HG02852 (cell line): Measurements from ENCODE around the gene SEBOX.
A peak's percentile ranks its signal among the peaks of the same experiment; 100 is the strongest.
"Not testable (repeated sequence)": the region's sequence is repeated elsewhere in the genome, so short reads cannot be mapped to it uniquely, and the experiment has no call there.

Experiments
- ATAC-seq: cut with Tn5 transposase; IDR thresholded peaks from one replicate; pipeline ENCODE4 v1.9.1; 2021; ENCODE audit warnings: mild to moderate bottlenecking, moderate library complexity; ENCODE audit not compliant: unreplicated experiment

The SEBOX gene

DNA sequence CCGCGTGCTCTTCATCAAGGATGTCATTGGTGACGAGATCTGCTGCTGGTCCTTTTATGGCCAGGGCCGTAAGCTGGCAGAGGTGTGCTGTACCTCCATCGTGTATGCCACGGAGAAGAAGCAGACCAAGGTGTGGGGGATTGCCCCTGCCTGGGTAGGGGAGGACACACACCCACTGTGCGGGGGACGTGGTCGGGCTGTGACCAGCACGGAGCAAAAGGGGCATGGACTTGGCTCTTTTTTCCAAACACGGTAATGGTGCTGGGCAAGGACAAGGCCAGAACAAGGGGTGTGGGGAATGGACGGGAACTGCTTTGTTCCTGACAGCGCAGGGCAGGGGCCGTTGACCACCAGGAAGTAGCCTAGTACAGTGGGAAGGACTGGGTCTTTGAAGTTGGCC lies 22.7 kb downstream of the SEBOX start:
- ATAC-seq: no peak

DNA sequence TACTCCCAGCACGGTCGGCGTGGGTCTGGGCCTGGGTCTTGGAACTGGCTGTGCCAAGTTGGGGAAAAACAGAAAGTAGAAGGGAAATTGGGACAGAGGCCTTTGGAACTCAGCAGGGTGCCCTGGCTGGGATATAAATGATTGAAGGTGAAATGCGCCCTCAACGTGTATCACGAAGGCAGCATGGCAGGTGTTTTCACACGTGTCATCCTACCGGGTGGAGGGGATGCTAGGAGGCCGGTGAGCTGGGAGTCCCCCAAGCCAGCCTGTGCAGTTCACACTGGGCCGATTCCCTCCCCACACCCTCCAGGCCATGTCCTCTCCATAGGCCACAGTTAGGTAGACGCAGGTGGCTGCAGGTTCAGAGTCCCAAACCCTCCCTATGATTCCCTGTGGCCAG lies 23.5 kb downstream of the SEBOX start:
- ATAC-seq: no peak

DNA sequence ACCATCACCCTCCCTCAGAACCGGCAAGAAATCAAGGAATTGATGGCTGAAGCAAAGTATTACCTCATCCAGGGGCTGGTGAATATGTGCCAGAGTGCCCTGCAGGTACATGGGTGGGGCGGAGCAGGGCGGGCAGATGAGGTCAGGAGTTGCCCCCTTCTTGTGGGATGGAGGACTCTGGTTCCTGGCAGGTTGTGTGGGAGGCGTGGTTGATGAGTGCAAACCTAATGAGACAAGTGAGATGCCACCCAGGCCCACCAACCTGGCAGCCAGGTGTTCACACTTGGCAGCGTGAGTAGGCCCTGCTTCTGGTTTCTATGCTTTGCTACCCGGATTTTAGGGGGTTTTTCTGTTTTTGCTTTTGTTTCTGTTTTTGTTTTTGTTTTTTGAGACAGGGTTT lies 24.6 kb downstream of the SEBOX start:
- ATAC-seq: no peak

DNA sequence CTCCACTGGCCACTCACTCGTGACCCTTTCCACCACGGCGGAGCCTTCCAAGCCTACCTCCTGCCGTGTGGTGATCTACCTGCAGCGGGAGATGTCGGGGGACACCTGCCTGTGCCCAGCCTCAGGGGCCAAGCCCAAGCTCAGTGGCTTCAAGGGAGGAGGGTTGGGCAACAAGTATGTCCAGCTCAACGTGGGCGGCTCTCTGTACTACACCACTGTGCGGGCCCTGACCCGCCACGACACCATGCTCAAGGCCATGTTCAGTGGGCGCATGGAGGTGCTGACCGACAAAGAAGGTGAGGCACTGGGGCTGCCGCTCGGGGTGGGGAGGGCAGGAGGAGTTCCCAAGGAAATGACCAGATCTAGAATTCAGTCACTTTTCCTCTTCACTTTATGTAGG lies 25.6 kb downstream of the SEBOX start:
- no peak for ATAC-seq

DNA sequence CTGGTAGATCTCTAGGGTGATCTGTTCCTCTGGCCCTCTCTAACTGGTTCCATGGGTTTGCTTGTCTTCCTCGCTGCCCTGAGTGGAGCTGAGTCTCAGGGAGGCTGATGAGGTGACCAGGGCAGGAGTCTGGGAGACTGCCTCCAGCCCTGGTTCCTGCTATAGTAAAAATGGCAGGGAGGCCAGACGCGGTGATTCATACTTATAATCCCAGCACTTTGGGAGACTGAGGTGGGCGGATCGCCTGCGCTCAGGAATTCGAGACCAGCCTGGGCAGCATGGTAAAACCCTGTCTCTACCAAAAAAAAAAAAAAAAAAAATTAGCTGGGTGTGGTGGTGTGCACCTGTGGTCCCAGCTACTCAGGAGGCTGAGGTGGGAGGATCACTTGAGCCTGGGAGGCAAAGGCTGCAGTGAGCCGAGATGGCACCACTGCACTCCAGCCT lies 26.2 kb downstream of the SEBOX start:
- not testable (repeated sequence) for ATAC-seq

DNA sequence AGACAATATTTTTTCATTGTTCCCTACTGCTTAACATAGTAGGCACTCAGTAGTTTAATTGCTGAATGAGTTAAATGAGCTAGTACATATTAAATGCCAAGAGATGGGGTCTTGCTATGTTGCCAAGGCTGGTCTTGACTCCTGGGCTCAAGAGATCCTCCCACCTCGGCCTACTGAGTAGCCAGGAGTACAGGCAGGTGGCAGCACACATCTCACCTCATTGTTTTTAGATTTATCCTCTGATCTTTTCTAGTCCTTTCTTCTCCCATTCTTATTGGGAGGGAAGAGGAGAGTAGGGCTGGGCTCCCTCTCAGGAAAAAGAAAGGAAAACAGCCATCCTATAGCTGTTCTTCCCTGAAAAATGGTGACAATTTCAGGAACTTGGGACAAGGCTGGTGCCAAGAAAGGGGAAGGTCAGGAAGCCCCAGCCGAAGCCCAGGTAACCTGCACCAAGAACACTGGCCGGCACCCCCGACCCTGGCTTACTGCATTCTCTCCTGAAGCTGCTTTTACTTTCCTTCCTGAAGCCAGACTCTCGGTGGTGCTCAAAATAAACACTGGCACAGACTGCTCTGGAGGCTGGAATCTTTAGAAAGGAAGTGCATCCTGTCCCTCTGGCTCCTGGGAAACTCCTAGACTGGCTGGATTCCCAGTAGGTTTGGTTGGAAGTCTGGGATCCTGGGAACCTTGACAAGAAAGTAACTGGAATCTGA lies 26.8 kb downstream of the SEBOX start:
- ATAC-seq: no peak

DNA sequence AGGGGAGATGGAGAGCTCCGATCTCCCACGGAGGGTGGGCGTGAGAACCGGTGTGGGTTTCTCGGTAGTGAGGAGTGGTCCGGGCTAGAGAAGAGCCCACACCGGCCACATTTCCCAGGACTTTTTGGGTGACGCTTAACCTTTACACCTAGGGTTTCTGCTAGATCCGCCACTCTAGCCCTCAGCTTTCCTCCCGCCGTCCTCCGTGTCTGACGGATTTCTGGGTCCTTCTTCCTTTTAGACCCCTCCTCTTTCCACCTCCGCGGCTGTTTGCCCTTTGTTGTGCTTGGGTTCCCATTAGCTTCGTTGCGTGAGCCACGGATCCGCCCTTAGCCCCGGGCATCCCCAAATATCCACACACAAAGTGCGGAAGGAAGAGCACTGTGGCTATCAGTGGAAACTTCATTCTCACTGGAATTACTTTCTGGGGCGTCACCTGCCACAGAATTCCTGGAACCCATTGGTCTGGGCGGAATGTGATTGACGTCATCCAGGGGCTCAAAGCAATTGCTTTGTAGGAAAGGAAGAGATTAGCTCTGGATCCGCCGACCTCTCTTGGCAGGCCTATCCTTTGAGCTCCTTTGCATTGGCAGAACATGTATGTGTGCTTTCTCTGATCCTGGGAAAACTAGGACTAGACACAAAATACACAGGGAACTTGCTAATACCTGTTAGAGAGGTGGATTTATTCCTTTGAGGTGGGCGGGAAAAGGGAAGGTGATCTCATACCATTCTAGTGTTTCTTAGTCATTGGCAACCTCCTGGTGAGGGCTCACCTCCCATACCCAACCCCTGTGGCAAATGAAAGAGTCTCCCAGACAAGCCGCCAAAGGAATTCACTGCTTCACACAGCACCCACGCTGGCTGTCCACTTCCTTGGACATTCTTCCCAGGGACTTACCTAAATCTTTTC lies 28.8 kb downstream of the SEBOX start:
- ATAC-seq: no peak

DNA sequence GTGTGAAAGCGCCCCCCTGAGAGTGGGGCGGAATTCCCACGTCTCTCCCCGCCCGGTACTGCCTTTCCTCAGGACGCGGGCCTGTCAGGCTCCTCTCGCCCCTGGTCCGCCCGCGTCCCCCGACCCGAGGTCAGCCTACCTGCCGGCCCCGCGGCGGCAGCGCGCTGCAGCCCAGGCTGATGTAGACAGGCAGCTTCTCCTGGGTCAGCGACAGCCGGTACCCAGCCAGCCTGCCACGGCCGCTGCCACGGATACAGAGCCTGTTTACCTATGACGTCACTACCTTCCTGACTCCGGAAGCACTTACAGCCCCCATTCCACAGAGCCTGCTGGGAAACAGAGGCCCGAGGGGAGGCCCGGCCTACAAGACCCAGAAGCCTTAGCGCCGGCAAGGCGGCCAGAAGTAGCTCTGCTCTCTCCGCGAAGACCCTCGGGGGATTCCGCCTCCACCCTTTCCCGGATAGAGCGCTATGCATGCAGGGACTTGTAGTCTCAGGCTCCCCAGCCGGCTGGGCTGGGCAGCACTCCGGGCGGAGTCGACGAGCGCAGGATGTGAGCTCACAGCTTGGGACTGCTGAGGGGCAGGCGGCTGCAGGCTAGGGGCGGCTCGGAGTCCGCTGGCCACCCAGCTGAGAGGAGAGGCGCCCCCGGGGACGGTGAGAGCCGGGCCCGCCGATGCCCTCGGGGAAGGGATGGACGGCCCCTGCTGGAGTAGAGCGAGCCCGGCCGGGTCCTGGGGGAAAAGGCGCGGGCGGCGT lies 29.6 kb downstream of the SEBOX start, which contains the start of the genes IFT20 and TNFAIP1:
Gene IFT20 (minus strand): TSS at position 272 of the 758 bp plus-strand sequence. CDS start 3,487 bp downstream, outside the sequence.
Gene TNFAIP1 (plus strand): TSS at position 561 of the 758 bp plus-strand sequence. CDS start 3,761 bp downstream, outside the sequence.
- ATAC-seq: peak; percentile 96

DNA sequence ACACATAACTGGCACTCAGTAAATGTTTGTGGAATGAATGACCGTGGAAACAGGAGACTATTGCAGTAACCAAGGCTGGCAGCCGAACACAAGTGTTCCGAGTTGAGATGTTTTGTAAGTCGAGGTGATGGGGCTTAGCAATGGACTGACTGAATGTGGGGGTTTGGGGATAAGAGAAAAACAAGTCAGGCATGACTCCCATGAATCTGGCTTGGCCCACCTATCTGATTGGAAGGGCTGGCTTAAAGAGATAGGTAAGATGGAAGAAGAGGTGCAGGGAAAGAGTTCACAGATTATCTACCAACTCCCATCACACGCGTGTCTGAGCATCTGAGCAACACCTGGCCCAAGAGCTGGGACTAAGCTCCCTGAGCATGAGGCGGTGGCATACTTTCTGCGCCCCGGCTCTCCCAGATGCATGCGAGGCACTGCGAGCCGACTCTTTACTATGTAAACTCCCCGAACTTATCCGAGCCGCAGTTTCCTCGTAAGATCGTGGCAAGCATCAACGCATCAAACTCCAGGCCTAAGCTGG lies 30.3 kb downstream of the SEBOX start:
- no peak for ATAC-seq

DNA sequence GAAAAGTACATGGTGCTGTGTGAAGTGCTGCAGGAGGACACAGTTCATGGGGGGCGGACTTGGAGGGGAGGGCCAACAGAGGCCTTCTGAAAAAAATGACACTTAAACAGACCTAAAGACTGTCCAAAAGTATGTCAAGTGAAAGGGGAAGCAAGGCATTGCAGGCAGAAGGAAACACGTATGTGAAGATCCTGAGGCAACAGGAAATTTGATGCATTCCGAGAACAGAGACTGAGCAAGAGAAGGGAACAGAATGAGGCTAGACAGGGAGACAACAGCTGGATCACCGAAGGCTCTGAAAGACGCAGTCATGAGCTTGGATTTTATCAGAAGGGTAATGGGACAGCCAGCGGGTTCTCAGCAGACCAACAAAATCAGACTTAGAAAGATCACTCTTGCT lies 30.8 kb downstream of the SEBOX start:
- ATAC-seq: no peak

DNA sequence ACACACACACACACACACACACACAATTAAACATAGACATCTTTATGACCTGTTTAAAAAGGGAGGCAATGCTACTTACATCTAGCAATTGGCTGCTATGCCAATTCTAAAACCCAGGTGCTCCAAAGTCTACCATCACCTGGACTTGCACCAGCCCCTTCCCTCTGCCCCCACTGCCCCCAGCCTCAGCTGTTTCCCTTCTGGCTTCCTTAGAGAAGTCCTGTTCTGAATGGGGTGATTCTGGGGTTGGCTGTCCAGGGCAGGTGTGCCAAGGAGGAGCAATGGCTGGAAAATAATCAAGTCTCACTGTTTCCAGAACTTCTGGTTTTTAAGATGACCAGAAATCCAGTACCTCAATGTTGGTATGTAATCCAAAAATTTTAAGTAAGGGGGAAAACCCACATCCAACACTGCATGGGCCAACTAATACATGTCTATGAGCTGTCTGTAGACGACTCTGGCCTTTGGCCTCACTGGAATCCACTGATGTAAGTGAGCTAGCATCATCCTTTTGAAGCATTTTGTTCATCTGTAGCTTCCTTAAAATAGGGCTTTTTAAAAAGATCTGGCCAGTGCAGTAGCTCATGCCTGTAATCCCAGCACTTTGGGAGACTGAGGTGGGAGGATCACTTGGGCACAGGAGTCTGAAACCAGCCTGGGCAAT lies 31.8 kb downstream of the SEBOX start:
- no peak for ATAC-seq

DNA sequence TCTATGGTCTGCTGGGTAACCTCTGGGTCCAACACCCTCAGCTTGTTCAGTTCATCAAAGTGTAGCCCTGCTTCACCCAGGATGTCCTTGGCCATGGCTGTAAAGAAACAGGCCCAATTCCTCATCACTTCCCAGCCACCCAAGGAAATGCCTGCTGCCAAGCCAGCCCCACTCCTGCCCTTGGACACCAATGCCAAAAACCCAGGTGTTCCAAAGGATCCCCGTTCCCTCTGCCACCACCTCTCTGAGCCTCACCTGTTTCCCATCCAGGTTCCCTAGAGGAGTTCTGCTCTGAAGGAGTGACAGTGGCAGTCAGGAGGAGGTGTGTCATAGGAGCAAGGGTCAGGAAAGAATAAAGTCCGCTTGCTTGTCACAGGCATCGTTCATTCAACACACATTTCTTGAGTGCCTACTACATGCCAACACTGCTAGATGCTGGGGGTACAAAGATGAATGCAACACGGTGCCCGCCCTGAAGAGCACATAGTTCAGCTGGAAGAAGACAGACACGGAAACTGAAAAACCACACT lies 33.0 kb downstream of the SEBOX start:
- ATAC-seq: no peak

DNA sequence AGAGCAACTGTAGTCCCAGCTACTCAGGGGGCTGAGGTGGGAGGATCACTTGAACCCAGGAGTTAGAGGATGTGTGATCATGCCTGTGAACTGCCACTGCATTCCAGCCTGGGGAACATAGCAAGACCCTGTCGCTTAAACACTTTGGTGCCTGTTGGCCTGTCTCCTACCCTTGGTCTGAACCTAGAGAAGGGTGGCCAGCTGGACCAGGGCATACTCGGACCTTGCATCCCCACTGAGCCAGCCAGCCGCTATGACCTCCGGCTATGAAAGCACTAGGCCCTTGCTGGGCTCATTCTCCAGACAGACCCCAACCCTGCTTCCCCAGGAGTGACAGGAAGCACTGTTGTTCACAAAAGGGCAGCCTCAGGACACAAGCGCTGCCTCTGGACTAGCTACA lies 34.3 kb downstream of the SEBOX start:
- no peak for ATAC-seq

DNA sequence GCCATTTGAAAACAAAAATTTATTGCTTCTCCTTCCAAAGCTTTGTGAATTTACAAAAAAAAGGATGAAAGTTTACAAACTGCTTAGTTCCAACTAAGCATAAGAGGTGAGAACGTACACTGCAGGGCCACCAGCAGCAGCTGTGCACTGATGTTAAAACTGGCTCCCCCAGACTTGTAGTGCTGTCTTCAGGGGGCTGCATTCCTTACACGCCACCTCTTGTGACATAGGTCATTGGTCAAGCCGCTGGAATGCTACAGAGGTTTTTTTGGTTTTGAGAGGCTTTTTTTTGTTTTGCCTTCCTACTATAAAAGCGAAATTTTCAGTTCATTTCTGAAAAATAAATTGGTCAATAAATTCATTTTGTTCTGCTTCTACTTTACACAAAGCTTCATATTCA lies 36.7 kb downstream of the SEBOX start:
- ATAC-seq: no peak

DNA sequence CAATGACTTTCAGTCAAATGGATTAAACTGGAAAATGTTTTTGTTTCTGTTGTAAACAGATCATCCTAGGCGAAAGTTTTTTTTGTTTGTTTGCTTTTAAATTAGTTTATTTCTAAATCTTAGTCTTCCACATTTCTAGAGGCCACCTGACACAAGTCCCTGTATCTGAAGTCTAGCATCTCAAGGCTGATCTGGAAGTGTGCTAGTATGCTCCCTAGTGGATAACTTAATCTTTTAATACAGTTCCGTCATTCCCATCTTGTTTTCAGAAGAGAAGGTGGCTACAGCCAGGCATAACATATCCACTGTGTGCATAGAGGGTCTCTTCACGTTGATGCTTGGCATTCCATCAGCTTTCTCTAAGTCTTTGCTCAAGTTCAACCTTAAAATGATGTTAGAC lies 37.3 kb downstream of the SEBOX start:
- no peak for ATAC-seq

DNA sequence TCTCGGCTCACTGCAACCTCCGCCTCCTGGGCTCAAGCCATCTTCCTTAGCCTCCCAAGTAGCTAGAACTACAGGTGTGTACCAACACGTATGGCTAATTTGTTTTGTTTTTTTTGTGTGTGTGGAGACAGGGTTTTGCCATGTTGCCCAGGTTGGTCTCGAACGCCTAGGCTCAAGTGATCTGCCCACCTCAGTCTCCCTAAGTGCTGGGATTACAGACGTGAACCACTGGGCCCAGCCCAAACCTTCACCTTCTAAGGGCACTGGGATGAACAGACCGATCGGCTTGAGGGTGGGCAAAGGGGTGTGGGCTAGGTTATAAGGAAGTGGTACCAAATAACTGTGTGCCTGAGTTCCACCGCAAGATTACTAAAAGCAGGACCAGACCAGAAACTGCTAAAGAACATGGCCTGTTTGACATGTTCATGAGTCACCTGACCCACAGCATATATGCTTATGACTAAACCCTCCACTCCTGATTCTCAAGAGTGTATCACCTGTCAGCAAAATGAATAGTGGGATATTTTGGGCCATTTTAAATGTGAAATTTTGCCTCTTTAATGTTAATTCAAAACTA lies 37.9 kb downstream of the SEBOX start:
- peak; percentile 43 for ATAC-seq

DNA sequence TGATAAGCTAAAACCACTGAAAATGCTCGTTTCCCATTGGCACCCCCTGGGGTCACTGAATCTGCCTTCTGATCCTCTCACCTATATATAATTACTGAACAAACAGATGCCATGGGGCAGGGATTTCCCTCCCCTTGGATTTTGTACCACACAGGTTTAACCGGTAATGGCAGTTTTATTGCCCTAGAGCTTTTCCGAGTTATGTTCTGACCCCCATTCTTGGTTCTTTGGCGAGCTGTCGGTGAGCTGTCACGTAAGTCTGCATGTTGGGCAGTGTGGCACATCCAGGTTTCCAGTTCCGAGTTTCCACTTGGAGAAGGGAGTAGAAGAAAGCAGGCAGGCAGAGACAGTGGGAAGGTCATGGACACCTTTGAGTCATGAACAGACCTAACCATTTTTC lies 38.9 kb downstream of the SEBOX start:
- ATAC-seq: no peak

DNA sequence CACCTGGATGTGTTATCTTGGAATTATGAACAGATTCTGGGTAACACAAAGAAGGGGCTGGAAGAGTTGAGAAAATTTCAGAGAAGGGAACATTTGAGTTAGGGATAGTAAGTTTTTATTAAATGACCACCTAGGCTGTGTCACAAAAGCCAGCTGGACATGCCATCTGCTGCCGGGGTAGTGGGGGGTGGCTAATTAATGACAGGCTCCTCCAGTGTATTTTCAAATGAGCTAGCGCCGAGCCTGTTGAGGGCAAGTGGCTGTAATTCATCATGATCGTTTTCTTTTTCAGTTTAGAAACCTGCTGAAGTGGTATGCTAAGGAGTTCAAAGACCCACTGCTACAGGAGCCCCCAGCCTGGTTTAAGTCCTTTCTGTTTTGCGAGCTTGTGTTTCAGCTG lies 39.8 kb downstream of the SEBOX start:
- no peak for ATAC-seq

DNA sequence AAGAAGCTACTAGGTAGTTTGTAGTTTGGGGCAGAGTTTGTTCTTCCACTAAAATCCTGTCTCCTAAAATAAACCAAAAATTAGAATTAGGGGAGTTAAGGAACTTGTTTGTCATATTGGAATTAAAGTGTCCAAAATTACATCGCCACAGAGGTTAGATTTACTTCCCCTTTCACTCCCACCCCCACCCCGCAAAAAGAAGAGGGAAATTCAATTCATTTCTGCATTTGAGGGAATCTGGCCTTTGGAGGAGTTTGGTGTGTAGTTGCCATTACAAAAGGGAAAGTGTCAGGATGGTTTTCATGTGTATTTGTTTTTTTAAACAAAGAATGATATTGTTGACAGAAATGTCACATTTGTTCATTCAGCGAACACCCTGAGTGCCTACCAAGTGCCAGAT lies 40.2 kb downstream of the SEBOX start:
- no peak for ATAC-seq

DNA sequence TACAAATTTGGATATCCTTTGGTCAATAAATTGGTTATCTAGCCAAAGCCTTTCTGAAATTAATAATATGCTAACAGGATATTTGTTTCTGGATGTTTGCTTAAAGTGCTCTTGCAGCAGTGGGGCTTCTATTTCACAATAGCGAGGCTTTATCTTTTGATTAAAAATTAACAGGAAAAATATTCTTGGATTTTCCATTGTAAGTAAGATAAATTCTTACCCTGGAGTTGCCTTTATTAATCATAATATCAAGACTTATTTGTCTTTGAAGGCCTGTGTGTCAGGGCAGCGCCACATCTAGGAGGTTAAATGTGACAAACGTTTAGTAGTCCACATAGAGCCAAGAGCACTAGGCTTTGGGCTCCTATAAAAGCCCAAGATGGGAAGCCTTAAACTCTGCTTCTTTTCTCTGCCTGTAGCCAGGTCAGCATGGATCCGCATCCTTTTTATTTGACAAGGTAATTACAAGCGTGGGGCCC lies 40.7 kb downstream of the SEBOX start:
- no peak for ATAC-seq
